HT-29 (cell line): ENCODE data around the gene ATP10A. TPM values are rescaled to one million over a fixed set of nuclear protein-coding genes. Genes with fewer than 3 reads are reported as not detected.
"Not testable (repeated sequence)": the region's sequence is repeated elsewhere in the genome, so short reads cannot be mapped to it uniquely, and the experiment has no call there.

Source experiments
- DNase-seq: peaks from one replicate; pipeline ENCODE4 v3.0.0-alpha.2; 2015; ENCODE audit warnings: low spot score
- small RNA-seq: library from RNA; depleted of rRNA; stranded (forward); fragments of <200 nt; gene quantifications from one replicate; pipeline ENCODE3, GENCODE V24; 2014
- total RNA-seq: library from RNA; depleted of rRNA; stranded (reverse); fragments of >200 nt; shearing (Covaris generic); gene quantifications from 2 replicates; pipeline ENCODE4 v1.2.3, GENCODE V29; 2014

Gene ATP10A
- total RNA-seq, 1 experiment from 2014 or later = not detected

DNA sequence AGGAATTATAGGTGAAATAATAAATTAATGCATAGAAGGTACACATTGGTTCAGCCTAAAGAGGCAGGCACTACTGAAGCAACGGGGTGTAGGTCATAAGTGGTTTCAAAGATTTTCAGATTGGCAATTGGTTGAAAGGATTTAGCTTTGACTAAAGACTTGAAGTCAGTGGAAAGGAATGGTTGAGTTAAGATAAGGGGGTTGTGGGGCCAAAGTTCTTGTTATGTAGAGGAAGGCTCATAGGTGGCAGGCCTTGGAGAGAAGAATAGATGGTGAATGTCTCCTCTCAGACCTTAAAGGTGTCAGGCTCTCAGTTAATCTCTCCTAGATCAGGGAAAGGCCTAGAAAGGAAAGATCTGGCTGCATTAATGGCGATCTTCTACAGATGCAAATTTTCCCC lies 209.8 kb downstream of the ATP10A start:
- DNase-seq = no peak

DNA sequence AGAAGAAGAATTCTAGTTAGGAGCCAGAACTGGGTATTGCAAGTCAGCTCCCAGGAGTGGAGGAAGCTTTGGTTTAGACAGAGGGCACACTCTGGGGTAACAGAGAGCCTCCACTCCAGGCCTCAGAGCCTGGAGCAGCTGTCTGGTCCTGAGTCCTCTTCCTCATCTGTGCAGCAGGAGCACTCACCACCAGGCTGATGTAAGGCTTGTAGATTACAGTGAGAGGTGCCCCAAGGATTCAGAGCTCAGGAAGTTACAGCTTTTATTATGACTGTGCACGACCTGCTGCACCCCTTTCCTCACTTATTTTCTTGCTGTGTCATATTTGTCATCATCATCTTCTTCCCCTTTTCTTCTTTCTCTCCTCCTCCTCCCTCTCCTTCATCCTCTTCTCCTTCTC lies 210.4 kb downstream of the ATP10A start:
- no peak for DNase-seq

DNA sequence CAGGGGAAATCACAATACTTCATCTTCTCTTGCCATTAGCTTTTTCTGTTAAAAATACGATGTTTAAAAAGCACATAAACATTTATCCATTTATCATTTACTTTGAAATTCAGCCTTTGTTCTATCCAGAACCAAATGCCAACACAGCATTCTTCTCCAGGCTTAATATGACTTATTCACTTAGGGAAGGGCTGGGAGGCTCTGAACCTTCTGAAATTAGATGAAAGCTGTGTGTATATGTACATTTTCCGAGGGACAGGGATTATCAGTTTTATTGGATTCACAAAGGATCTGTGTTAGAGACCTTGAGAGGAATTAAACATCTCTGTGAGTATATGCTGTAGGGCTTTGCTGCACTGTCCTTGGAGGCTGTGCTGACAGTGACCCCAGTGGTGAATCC lies 213.7 kb downstream of the ATP10A start:
- no peak for DNase-seq

DNA sequence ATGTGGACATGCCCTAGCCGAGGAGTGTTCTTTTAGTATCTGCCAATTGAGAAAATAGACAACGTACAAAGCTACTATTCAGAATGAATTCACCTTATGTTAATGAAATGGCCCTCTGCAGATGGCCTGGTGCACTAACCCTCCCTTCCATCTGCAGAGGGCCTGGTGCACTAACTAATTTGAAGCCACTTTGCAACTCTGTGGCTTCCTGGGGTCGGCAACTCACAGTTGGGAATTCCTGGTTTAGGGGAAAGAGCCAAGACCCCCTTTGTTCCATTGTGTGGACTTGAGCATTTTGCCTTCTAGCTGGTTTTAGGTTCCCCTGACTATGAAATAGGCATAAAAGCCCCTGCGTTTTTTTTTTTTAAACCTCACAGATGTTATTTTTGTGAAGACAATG lies 220.0 kb downstream of the ATP10A start:
- DNase-seq = no peak

DNA sequence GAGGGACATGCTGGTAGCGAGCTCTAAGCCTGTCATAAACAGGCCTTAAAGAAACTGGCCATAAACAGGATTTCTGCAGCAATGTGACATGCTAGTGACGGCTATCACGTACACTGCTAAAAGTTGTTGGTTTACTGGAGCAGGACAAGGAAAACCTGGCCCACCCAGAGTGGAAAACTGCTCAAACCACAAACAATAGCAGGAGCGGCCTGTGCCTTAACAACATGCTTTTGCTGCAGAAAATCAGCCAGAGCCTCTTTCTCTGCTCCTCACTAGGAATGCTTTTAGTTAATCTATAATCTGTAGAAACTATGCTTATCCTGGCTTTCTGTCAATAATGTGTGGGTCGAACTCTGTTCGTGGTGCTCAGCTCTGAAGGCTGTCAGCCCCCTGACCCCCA lies 221.4 kb downstream of the ATP10A start:
- DNase-seq = no peak

- DNase-seq = no peak
Observed at GRCh38 chr15:25641361-25641760, 221.8 kb downstream of the ATP10A start.

DNA sequence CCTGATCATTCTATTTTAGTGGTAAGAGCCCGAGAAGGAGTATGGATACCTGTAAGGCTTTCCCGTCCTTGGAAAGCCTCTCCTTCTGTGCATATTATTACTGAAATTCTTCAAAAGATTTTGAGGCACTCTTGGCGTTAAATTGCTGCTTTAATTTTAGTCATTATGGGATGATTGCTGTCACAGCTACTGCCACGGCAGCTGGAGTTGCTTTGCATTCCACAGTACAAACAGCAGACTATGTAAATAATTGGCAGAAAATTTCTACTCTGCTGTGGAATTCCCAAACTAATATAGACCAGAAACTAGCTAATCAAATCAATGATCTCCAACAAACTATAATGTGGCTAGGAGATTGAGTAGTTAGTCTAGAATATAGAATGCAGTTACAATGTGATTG lies 222.2 kb downstream of the ATP10A start:
- DNase-seq = not testable (repeated sequence)

DNA sequence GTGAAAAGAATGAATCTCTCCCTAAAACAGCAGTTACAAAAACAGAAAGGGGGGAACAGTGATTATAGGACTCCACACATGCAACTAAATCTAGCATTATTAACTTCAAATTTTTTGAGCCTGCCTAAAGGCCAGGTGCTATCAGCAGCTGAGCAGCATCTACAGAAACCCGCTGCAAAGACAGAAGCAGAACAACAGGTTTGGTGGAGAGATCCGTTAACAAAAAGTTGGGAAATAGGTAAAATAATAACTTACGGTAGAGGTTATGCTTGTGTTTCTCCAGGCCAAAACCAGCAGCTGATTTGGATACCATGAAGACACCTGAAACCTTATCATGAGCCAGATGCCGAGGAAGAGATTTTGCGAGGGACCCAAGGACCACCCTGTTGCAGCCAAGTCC lies 222.7 kb downstream of the ATP10A start:
- no peak for DNase-seq

GRCh38 chr15:25636486-25636885 lies 226.6 kb downstream of the ATP10A start:
- not testable (repeated sequence) for DNase-seq

GRCh38 chr15:25635191-25635590 lies 227.9 kb downstream of the ATP10A start:
- DNase-seq = no peak

- no peak for DNase-seq
Observed at GRCh38 chr15:25633862-25634261, 229.3 kb downstream of the ATP10A start.

- no peak for DNase-seq
Observed at GRCh38 chr15:25631971-25632370, 231.2 kb downstream of the ATP10A start.

Small RNAs within 50 kb of the gene (small RNA-seq; reads per million reads assigned to genes)
- gene MIR4715 (not detected), gene RNA5SP390 (not detected)
